Glutamatergic neuron (in vitro differentiated cells): ENCODE data around the gene MPP1. TPM values are rescaled to one million over a fixed set of nuclear protein-coding genes. Genes with fewer than 3 reads are reported as not detected.

Experiments used
- DNase-seq: peaks from one replicate; pipeline ENCODE4 v3.0.0; 2022
- H3K27ac Mint-ChIP-seq: one replicate; pipeline ENCODE4 v1.8.0; 2020; ENCODE audit warnings: mild to moderate bottlenecking, mixed read lengths, inconsistent platforms; ENCODE audit not compliant: unreplicated experiment
- H3K27me3 Mint-ChIP-seq: one replicate; pipeline ENCODE4 v1.8.0; 2020; ENCODE audit warnings: mild to moderate bottlenecking, moderate library complexity, mixed read lengths, inconsistent platforms; ENCODE audit not compliant: unreplicated experiment
- H3K36me3 Mint-ChIP-seq: one replicate; pipeline ENCODE4 v1.8.0; 2020; ENCODE audit warnings: mild to moderate bottlenecking, mixed read lengths, inconsistent platforms; ENCODE audit not compliant: unreplicated experiment
- H3K4me1 Mint-ChIP-seq: one replicate; pipeline ENCODE4 v1.8.0; 2020; ENCODE audit warnings: mild to moderate bottlenecking, low read depth, mixed read lengths, inconsistent platforms; ENCODE audit not compliant: unreplicated experiment
- H3K4me3 Mint-ChIP-seq: one replicate; pipeline ENCODE4 v1.8.0; 2020; ENCODE audit warnings: mild to moderate bottlenecking, mixed read lengths, inconsistent platforms; ENCODE audit not compliant: unreplicated experiment
- H3K9me3 Mint-ChIP-seq: one replicate; pipeline ENCODE4 v1.8.0; 2020; ENCODE audit warnings: mild to moderate bottlenecking, moderate library complexity, mixed read lengths, inconsistent platforms; ENCODE audit not compliant: unreplicated experiment
- total RNA-seq: library from RNA; stranded (reverse); fragmentation: NEBNext Ultra II Directional; extraction: Animal tissue kit (Norgen Biotek cat#: 25700); gene quantifications from one replicate; pipeline ENCODE4 v1.2.1, GENCODE V29; 2021; ENCODE audit not compliant: unreplicated experiment
- TF ChIP-seq, protein P1 (sequence below): fragments of 200-600 bp; sonication (generic); IDR thresholded peaks from one replicate; pipeline ENCODE4 v1.5.0; 2021; ENCODE audit not compliant: partially characterized antibody, unreplicated experiment

MPP1 gene
- total RNA-seq, 1 donor from 2014 or later: 12.7 TPM

DNA sequence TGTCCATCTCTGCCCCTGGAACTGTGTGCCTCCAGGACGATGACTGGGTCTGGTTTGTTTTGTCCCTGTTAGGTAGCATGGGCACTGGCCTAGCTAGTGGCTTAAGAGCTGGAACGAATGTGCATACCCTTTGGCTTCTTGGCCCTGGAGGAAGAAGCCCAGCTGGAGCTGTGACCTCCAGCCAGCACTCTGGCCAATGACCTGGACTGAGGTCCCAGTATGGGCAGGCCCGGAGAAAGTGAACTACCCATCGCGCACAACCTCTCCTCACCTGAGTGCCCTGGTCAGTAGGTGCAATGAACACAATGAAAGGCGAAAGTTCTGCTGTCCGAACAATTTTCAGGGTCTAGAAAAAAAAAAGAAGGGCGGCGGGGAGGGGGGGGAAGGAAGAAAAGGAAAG, 24.3 kb downstream of the MPP1 start:
- Mint-ChIP-seq H3K36me3 (peaks cover 3% of the 10 kb centered on the region), H3K4me3 (no peak overlapping the region), H3K9me3 (no peaks in the 10 kb centered on the region), H3K27me3 (no peaks in the 10 kb centered on the region), H3K27ac (no peak overlapping the region), H3K4me1 (no peaks in the 10 kb centered on the region)
- TF ChIP-seq, protein P1, sequence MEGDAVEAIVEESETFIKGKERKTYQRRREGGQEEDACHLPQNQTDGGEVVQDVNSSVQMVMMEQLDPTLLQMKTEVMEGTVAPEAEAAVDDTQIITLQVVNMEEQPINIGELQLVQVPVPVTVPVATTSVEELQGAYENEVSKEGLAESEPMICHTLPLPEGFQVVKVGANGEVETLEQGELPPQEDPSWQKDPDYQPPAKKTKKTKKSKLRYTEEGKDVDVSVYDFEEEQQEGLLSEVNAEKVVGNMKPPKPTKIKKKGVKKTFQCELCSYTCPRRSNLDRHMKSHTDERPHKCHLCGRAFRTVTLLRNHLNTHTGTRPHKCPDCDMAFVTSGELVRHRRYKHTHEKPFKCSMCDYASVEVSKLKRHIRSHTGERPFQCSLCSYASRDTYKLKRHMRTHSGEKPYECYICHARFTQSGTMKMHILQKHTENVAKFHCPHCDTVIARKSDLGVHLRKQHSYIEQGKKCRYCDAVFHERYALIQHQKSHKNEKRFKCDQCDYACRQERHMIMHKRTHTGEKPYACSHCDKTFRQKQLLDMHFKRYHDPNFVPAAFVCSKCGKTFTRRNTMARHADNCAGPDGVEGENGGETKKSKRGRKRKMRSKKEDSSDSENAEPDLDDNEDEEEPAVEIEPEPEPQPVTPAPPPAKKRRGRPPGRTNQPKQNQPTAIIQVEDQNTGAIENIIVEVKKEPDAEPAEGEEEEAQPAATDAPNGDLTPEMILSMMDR: no peak
- no peak for DNase-seq

DNA sequence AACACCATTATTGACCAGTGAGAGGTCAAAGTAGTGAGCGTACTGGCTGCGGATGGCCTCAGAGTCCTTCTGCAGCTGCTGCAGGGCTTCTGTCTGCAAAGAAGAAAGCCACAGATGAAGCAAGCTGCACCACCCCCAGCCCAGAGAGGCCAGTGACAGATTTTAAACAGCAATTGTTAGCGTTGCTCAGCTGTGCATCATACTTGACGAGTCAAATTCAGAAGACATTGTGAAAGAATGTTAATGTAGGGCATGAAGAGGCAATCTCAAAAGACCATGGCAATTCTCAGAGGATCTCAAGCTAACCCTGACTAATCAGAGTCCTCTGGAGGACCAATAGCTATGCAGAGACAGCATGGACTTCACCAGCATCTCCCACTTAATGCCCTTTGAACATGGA, 26.0 kb downstream of the MPP1 start:
- Mint-ChIP-seq H3K4me1 (no peaks in the 10 kb centered on the region), H3K27me3 (no peaks in the 10 kb centered on the region), H3K9me3 (no peaks in the 10 kb centered on the region), H3K36me3 (peaks cover 3% of the 10 kb centered on the region), H3K4me3 (peak overlapping the region; percentile 25), H3K27ac (no peak overlapping the region)
- TF ChIP-seq, protein P1: no peak
- peak; percentile 18 for DNase-seq

DNA sequence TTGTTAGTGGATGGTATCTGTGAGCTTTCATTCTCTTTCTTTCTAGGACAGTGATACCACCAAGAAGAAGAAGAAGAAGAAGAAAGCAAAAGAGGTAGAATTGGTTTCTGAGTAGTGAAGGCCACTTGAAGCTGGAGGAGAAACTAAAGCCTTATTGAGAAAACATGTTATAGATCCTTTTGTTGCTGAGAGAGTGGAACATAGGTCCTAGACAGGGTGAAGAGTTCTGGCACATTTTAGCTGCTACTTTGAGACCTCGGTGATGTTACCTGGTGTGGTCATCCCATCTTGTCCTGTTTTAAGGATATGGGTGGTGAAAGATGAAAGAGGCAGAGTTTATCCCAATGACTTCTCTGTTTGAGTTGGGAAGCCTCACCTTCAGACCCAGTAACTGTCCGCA, 28.5 kb downstream of the MPP1 start:
- Mint-ChIP-seq H3K36me3 (peaks cover 3% of the 10 kb centered on the region), H3K27ac (no peak overlapping the region), H3K27me3 (peaks cover 3% of the 10 kb centered on the region), H3K4me3 (no peak overlapping the region), H3K9me3 (no peaks in the 10 kb centered on the region), H3K4me1 (no peaks in the 10 kb centered on the region)
- TF ChIP-seq, protein P1: no peak
- DNase-seq: no peak

DNA sequence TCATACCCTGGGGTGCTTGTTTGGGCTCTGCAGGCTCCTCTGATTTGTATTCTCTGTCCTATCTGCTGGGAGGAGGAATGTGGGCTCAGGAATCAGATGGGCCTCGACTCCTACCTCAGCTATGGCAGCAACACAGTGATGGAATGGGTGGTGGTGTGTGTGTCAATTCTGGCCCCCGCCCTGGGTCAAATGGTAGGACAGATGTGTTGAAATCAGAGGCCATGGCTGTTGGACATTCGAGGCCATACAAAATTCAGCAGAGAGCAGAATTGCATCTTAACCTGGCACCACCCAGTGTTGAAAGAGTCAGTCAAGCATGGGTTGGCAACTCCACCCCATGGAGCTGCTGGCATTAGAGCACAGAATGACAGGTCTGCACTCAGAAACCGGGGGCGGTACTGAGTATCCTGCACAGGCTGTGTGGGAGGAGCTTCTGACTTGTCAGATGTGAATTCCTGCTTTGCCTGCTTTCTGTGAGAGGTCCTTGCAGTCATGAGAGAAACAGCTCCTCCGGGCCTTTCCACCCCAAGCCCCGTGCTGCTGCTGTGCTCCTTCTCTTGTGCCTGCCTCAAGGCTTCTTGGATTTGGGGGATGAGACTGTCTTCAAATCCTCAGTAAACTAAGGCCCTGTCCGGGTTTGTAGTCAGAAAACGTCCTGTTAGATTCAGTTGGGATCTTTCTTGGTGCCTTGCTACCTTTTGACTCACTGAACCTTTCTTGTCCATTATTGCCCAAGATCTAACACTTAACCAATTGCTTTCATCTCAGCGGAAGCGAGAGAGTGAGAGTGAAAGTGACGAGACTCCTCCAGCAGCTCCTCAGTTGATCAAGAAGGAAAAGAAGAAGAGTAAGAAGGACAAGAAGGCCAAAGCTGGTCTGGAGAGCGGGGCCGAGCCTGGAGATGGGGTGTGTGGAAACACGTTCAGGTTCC, 29.6 kb downstream of the MPP1 start:
- H3K27ac Mint-ChIP-seq: no peak overlapping the region
- TF ChIP-seq, protein P1: no peak
- no peak for DNase-seq
- no peak overlapping the region for H3K4me3 Mint-ChIP-seq
- H3K4me1 Mint-ChIP-seq: no peaks in the 10 kb centered on the region
- H3K27me3 Mint-ChIP-seq: peaks cover 3% of the 10 kb centered on the region
- H3K9me3 Mint-ChIP-seq: no peaks in the 10 kb centered on the region
- H3K36me3 Mint-ChIP-seq: peaks cover 3% of the 10 kb centered on the region

DNA sequence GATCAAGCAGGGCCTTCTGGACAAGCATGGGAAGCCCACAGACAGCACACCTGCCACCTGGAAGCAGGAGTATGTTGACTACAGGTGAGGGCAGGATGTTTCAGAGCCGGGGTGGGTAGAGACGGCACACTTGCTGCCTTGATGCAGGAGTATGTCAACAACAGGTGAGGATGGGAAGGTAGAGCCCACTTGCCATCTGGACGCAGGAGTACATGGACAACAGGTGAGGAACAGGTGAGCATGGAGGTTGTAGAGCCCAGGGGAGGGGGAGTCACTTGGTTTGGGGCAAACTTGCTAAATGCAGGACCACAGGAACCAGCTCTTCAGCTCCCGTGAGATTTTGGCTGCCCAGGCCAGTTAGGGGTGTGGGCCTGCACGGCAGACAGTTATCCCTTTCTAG, 30.7 kb downstream of the MPP1 start:
- Mint-ChIP-seq H3K36me3 (peaks cover 3% of the 10 kb centered on the region), H3K4me1 (no peaks in the 10 kb centered on the region), H3K27me3 (peaks cover 3% of the 10 kb centered on the region), H3K27ac (no peak overlapping the region), H3K9me3 (no peaks in the 10 kb centered on the region), H3K4me3 (no peak overlapping the region)
- TF ChIP-seq, protein P1: no peak
- DNase-seq: no peak
